ENCODE measurements around the gene S100A11.

DNA sequence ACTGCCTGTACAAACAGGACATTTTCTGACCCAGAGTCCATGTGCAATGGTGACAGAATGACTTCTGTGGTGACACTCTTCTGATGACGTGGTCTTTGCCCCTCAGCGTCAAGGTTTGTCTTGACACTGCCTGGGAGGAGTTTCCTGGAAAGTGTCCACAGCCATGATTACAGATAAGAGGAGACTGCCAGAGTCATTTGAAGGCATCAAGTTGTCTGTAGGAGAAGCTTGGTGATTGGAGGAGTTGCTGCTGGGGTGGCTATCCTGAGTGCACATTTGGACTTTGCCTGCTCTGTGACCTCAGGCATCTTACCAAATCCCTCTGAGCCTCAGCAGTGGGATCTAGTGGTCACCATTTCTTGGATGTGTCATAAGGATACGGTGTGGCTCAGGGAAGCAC is 34.3 kb upstream of the S100A11 start:
- TF ChIP-seq POLR2AphosphoS5 (IDR thresholded peaks at IDR 0.05) (no peak), CTCF (IDR thresholded peaks at IDR 0.05 in 8 of 11, conservative IDR thresholded peaks at IDR 0.05 in 3 of 11) (no peak)
